ENCODE data around the gene PLEKHA5.
"Not testable (repeated sequence)": the region's sequence is repeated elsewhere in the genome, so short reads cannot be mapped to it uniquely, and the experiment has no call there.

PLEKHA5 gene

DNA sequence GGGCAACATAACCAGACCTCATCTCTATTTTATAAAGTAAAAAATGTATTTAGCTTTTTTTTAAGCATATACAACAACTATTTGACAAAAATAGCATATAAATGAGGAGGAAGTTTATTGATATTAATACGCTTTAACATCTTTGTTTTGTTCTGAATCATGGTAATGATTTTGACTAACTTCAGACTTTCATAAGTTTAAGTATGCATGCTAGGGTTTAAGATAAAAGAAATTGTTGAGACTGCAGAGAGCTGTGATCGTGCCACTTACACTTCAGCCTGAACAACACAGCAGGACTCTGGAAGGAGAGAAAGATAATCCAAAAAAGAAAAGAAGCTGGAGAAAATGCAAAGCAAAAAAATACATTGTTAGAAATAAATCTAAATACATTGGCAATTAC is 221.8 kb downstream of the PLEKHA5 start:
- DNase-seq, result no peak

DNA sequence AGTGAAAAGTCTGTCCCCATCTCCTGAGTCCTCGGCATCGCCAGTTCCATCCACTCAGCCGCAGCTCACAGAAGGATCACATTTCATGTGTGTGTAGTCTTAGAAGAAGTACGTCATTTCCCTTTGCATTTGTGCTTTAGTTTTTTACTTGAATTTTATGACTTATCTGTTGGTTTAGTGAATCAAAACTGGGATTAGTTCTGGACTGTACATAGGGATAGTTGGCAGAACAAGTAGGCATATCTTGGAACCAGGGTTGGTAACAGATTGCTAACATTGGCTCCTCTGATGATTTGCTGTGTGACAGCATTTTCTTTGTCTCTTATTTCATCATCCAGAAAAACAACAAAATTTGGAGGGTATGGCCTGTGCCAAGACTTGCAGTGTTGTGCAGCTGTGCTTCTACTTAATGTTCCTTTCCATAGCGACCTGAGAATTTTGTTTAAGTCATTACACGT is 240.2 kb downstream of the PLEKHA5 start:
- no peak for DNase-seq

DNA sequence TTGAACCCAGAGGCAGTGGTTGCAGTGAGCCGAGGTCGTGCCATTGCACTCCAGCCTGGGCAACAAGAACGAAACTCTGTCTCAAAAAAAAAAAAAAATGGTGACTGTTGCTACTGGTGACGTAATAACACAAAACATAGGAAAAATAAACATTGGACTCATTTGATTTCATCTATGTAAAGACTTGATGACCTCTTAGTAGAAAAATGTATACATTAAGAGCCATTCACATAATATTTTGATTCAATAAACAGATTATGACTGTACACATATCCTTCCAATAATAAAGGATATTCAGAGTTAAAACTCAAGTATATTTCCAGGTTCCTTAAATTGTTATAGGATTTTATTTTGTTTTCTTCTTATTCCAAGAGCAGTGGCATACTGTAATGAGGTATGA is 244.1 kb downstream of the PLEKHA5 start:
- no peak for DNase-seq

DNA sequence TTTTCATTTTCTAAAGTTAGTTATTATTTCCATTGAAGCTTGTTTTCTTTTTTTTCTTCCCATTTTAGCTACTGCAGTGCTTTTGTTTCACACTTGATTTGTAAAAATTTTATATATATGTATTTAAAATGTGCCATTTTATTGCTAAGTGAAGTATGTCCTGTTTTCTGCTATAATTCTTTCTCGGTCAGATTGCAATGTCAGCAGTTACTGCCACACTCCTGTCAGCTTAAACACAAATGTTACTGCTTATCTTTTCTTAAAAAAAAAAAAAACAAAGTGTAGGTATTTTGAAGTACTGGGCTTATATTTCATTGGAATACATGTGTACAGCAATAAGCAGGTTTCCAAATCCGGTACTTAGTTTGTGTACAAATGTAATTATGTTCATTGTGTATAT is 246.4 kb downstream of the PLEKHA5 start:
- DNase-seq, result no peak

DNA sequence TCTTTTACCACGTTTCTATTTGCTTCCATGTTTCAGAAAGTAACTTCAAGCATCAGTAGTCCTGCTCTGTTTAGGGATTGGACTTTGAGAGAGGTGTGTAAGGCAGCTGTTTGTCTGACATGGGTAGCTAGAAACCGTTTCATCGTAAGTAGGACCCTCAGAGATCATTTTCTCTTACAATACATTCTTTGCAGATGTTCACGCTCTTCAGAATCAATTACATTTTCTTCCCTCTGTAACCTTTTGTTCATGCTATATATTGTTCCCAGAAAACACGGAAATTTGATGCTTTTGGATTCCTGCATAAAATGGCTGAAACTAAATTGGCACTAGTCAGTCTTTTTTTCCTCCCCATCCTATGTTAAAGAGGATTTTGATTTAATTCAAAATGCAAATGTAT is 247.2 kb downstream of the PLEKHA5 start:
- DNase-seq, result no peak

DNA sequence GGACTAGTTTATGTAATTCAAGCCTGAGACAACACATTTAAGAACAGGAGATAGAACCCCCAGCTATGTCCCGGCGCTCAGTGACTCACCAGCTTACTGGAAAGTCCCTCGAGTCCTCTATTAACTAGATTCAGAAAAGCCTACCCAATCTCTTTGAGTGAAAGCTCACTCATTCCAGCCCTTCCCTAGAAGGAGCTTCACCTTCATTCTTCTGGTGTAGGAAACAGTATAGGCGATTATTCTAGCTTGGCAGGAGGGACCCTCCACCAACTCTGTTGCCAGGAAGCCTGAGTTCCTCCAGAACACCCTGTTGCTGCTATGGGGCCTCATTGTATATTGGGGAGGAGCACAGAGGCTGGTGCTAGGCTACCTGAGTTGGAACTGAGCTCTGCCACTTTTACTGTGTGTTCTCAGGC is 252.6 kb downstream of the PLEKHA5 start:
- no peak for DNase-seq

DNA sequence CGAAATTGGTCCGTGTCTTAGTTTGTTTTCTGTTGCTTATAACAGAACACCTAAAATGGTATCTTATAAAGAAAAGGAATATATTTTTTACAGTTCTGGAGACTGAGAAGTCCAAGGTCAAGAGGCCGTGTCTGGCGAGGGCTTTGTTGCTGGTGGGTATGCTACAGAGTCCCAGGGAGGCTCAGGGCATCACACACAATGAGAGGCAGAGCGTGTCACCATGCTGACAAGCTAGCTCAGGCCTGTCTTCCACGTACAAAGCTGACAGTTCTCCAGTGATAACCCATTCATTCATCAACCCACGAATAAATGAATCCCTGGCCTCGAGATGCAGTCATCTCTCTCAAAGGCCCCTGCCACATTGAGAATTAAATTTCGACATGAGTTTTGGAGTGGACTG is 253.0 kb downstream of the PLEKHA5 start:
- no peak for DNase-seq

DNA sequence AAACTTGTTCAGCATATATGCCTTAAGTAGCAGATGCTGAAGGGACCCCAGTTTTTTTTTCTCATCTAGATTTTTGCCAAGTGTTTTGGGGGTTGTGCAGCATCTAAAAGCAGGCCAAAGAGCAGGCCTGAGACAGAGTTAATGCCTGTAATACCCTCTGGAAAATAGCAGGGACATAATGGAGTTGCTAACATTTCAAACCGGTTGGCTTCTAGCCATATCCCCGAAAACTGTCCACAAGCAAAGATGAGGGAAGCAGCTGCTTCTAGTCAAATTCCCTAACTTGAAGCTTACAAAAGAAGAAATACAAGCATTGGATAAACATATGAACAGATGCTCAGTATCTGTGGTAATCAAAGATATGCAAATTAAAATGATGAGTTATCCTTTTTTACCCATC is 257.6 kb downstream of the PLEKHA5 start:
- no peak for DNase-seq

DNA sequence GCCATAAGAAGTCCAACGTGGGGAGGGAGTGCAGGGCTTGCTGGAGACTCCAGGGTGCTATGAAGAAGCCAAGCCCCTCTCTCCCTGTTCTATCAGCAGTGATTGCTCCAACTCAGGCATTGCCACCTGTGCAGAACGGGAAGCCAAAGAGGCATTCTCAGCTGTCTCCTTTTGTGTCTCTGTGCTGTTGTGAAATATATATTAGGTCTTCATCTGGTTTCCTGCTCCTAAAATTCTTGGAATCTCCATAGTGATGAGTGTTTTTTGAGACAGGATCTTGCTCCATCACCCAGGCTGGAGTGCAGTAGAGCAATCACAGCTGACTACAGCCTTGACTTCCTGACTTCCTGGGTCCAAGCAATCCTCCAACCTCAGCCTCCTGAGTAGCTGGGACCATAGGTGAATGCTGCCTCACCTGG is 258.6 kb downstream of the PLEKHA5 start:
- DNase-seq, result no peak

DNA sequence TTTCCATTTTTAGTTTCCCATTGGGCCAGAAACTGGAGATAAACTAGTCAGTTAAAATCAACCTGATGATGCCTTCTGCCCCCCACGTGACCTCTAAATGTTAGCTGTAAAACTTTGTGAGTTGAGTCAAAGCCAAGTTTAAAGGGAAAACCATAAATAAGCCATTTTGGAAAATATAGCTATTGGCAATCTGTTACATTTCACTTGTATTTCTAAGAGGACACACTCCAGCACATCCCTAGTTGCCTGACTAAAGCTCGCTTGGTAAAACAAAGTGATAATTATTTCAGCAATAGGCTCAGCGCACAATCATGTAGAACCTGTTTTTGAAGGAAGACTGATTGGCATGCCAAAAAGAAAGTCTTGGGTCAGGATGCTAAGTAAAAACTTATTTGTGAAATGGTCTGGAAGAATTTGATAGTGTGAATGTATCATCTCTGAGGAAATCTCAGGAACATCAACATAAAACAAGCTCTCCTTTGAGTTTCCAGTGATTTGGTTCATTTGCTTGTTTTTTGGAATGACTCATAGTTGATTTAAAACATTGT is 260.6 kb downstream of the PLEKHA5 start:
- no peak for DNase-seq

DNA sequence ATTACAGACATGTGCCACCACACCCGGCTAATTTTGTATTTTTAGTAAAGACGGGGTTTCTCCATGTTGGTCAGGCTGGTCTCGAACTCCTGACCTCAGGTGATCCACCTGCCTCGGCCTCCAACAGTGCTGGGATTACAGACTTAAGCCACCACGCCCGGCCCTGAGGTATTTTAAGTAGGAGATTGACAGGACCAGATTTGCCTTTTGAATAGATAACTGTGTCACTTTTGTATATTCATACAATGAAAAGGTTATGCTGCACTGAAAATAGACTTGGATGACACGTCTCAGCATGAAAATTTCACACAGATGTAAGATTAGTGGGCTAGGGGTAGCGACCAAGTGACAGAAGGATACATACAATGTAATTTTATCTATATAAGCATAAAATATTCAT is 263.1 kb downstream of the PLEKHA5 start:
- not testable (repeated sequence) for DNase-seq

DNA sequence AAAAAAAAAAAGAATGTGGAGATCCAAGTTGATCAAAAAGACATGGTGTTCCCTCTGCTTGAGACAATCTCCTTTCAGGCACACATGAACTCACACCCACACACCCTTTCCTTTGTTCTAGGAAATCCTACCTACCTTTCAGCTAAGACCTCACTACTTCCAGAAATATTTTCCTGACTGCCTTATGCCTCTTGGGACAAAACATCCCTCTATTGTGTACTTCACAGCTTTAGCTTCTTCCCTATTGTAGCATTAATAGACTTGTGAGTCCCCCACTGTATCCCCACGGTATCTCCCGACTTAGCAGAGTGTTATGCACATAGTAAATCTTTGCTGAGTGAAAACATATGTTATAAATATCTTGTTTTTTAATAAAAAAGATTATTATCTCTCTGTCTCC is 264.9 kb downstream of the PLEKHA5 start:
- no peak for DNase-seq

DNA sequence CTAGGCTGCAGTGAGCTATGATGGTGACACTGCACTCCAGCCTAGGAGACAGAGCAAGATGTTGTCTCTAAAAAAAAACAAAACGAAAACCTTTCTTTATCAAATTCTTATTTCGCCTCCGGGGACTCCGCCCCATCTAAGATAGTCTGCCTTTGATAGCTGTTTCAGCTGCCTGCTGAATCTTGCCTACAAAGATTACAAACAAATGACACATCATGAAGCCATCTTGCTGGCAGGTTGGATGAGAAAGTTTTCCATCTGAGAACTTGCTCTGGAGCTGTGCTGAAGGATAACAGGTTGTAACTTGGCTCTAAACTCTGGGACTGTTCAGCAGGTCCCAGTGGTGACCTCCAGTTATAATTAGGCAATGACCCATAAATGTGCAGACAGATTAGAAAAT is 268.0 kb downstream of the PLEKHA5 start:
- no peak for DNase-seq

DNA sequence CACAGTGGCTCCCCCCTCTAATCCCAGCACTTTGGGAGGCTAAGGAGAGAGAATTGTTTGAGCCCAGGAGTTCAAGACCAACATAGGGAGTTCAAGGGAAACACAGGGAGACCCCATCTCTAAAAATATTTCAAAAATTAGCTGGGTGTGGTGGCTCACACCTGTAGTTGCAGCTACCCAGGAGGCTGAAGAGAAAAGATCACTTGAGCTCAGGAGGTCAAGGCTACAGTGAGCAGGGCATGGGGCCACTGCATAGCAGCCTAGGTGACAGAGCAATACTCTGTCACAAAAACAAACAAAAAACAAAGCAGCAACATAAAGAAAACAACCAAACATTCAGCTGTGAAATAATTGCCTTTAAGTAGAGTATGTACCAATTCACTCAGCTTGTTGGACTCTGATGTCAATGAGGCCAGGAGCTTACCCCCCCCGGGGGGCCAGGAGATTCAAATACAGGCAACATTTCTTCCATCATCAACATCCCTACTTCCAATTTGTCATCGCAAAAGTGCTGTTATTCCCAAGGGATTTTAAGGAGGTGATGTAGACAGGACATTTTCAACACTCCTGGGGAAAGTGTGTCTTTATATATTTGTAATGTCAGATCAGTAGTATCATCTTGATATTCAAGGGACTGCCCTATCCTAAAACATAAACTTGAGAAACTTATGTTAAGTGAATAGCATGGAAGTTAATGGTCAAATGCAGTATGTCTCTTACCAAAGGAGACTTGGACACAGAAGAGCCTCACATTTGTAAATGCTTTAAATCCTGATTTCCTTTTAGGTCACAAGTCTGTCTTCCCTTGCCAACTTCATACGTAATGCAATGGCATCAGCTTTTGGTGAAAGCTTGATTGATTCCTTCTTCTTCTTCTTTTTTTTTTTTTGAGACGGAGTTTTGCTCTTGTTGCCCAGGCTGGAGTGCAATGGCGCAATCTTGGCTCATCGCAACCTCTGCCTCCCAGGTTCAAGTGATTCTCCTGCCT is 269.1 kb downstream of the PLEKHA5 start:
- DNase-seq, result no peak

DNA sequence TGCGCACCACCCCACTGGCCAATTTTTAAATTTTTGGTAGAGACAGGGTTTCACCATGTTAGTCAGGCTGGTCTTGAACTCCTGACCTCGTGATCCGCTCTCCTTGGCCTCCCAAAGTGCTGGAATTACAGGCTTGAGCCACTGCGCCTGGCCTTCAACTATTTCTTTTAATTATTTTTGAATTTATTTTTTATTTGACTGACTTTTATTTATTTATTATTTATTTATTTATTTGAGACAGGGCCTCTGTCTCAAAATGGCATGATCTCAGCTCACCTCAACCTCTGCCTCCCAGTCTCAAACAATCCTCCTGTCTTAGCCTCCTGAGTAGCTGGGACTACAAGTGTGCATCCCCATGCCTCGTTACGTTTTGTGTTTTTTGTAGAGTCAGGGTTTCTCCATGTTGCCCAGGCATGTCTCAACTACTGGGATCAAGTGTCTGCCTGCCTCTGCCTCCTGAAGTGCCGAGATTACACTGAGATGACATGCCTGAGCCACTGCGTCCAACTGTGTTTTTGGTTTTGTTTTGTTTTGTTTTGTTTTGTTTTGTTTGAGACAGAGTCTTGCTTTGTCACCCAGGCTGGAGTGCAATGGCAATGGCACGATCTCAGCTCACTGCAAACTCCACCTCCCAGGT is 271.2 kb downstream of the PLEKHA5 start:
- DNase-seq, result not testable (repeated sequence)

DNA sequence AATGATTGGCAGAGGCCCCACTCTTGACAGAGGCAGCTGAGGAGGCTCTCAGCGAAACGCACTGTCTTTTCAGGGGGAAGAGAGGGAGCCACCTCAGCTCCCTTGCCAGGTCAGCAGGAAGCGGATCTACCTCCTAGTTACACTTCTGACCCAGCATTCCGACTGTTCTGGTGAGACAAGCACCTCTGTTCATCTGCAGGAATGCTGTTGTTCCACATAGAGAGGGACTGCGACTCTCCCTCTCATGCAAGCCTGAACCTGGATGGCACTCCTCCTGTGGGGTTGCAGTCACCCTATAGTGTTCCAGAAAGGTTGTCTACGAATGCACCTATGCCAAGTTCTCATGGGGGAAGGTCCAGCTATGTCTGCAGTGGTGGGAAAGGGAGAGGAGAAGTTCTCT is 272.7 kb downstream of the PLEKHA5 start:
- no peak for DNase-seq

DNA sequence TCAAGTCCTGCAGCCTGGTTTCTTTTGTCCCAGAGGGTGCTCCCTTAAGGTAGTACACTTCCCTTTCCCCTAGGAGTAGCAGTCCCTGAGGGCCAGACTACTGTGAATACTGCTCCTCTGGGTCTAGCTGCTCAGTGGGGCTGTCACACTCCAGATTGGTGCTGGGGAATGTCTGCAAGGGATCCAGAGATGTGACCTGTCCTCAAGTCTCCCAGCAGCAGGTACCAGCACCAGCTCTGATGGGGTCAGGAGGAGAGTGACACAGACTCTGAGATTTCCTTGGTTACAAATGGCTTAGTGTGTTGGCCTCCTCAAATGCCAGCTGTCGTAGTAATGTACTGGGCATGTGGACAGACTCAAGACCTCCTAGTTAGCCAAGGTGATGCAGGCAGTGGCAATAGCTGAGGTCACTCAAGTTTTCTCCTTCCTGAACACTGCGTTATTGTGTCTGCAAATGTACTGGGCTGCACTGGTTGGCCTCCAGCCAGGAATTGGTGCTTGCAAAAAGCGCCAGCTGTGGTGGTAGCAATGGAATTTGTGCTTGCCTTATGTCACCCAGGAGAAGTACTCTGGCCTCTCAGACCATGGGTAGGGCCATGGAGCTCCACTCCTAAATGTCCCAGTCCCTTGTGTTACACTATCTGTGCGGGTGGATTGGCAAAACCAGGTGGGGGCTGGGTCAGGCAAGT is 273.4 kb downstream of the PLEKHA5 start:
- no peak for DNase-seq

DNA sequence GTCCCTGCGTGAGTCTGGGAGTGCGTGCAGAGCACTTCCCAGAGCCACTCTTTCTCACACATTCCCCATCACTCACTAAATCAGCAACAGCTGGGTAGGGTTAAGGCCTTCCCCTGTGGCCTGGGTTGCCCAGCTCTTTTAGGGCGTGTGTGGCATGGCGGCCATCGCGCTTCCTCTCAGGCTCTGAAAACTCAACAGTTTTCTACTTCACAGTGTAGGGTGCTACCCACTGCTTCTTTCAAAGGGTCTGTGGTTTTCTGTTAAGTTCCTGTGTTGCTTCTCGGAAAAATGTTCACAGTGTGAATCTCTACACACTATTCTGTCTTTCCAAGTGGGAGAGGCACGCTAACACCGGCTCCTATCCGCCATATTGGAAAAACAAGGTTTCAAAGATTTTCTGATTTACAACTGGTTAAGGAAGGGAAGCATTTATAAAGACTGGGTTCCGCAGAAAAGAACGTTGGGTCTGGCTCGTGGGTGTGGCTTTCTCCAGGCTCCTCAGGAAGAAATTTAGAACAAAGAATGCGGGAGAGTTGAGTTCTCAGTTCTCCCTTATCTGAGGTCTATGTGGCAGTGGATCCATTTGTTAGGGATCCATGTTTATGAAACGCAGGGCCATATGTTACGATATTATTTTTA is 274.8 kb downstream of the PLEKHA5 start:
- no peak for DNase-seq

DNA sequence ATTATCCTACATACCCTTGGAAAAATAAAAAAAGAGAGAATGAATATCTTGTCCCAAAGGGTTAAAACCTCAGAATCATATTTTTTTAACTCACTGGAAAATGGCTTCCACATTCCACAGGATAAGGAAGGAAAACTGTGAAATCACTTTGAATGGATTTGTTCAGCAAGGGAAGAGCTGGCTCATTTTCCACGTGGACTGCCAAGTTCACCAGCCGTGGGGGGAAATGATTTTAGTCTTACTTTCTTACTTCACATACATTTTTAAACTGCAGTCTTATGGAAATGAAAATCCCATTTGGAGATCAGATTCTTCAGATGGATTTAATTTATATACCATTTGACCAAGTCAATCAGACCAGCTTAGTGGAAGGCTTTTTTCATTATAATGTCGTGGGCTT is 279.8 kb downstream of the PLEKHA5 start:
- DNase-seq, result no peak

DNA sequence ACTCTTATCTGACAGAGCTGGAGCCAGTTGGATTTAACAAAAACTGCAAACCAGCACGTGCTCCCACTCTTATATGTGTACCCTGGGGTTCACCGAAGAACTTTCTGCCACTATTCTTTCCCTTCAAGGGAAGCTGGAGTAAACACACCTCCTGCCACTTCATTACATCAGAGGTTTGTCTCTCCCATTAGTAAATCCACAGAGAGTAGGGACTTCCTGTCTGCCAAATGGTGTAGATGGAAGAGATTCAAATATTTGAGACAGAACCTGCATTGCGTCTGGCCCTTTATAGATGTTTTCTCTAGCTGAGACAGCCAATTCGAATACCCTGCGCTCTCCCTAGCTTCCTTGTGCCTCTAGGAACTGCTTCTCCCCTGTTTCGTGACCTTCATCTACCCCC is 280.7 kb downstream of the PLEKHA5 start:
- no peak for DNase-seq

DNA sequence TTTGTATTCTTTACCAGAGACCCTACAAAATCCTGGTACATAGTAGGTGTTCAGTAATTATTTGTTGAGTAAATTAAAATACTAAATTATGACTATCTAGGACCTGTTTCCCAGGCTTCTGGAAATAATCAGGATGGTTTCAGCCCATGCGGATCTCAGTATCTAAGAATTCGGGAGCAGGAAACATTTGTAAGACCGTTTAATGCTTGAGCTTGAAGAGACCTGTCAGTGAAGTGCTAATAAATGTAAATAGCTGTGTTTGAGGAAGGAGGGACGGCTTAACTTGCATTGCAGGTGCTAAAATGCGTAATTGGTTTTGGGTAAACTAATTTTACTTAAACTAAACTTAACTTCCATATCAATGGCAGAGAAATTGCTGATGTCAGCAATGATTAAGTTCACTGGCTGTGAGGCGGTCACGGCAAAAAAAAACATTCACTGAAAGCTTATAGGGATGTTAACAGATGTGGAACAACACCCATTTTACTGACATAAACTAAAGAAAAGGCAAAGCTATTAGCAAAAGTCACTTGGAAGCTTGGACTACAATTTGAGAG is 281.2 kb downstream of the PLEKHA5 start:
- DNase-seq, result no peak
